Measurements from ENCODE around the gene MALT1.

MALT1 gene

DNA sequence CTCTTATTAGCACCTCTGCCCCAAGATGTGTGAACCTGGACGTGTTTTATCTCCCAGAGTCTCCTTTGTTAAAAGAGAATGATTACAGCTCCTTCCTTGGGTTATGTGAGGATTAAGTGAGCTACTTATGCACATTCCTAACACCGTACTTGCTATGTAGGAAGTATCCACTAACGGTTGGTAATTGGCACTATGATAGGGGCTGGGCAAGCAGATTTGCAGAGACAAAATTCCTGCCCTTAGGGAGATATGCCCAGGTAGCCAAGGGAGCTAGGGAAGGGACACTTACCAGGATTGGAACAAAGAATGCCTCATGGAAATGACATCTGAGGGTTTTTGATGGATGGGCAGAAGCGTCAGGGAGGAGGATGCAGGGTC is 30.8 kb upstream of the MALT1 start:
- TF ChIP-seq SIN3A (IDR thresholded peaks at IDR 0.05; ENCODE audit: borderline replicate concordance, insufficient read depth, low read length) (no peak), TAF1 (IDR thresholded peaks at IDR 0.05; ENCODE audit: borderline replicate concordance, insufficient read depth, low read length) (no peak), REST (IDR thresholded peaks at IDR 0.05; ENCODE audit: insufficient read depth in 1 of 2, low read depth in 2 of 2, low read length in 2 of 2) (no peak), FOXP2 (optimal IDR thresholded peaks at IDR 0.05; ENCODE audit: borderline replicate concordance, extremely low read depth, extremely low read length, insufficient read depth) (no peak), POLR2AphosphoS5 (IDR thresholded peaks at IDR 0.05; ENCODE audit: low read depth, low read length) (no peak)

DNA sequence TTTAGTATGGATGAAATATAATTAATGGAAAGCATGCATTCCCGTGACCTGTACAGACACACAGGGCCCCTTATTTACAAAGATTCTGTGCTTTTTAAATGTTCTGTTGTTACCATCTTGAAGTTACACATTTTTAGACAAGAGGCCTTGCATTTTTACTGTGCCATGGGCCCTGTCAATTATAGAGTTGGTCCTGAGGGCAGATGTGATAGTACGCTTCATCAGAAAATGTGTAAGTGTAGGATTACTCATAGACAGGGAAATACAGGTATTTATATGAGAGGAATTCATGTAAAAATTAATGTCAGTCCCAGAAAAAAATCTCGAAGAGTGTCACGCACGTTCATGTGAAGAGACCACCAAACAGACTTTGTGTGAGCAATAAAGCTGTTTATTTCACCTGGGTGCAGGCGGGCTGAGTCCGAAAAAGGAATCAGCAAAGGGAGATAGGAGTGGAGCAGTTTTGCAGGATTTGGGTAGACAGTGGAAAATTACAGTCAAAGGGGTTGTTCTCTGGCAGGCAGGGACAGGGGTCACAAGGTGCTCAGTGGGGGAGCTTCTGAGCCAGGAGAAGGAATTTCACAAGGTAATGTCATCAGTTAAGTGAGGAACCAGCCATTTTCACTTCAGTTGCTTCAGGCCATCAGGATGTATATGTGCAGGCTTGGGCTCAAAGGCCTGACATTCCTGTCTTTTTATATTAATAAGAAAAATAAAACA is 30.2 kb upstream of the MALT1 start:
- no peak for TF ChIP-seq REST (IDR thresholded peaks at IDR 0.05; ENCODE audit: insufficient read depth in 1 of 2, low read depth in 2 of 2, low read length in 2 of 2)
- TF ChIP-seq FOXP2 (optimal IDR thresholded peaks at IDR 0.05; ENCODE audit: borderline replicate concordance, extremely low read depth, extremely low read length, insufficient read depth): no peak
- TF ChIP-seq POLR2AphosphoS5 (IDR thresholded peaks at IDR 0.05; ENCODE audit: low read depth, low read length): no peak
- no peak for TF ChIP-seq SIN3A (IDR thresholded peaks at IDR 0.05; ENCODE audit: borderline replicate concordance, insufficient read depth, low read length)
- TF ChIP-seq TAF1 (IDR thresholded peaks at IDR 0.05; ENCODE audit: borderline replicate concordance, insufficient read depth, low read length): no peak

GRCh38 chr18:58645398-58645797 is 25.9 kb upstream of the MALT1 start:
- TF ChIP-seq FOXP2 (optimal IDR thresholded peaks at IDR 0.05; ENCODE audit: borderline replicate concordance, extremely low read depth, extremely low read length, insufficient read depth) (no peak), TAF1 (IDR thresholded peaks at IDR 0.05; ENCODE audit: borderline replicate concordance, insufficient read depth, low read length) (no peak), SIN3A (IDR thresholded peaks at IDR 0.05; ENCODE audit: borderline replicate concordance, insufficient read depth, low read length) (no peak), POLR2AphosphoS5 (IDR thresholded peaks at IDR 0.05; ENCODE audit: low read depth, low read length) (no peak), REST (IDR thresholded peaks at IDR 0.05; ENCODE audit: insufficient read depth in 1 of 2, low read depth in 2 of 2, low read length in 2 of 2) (no peak)

DNA sequence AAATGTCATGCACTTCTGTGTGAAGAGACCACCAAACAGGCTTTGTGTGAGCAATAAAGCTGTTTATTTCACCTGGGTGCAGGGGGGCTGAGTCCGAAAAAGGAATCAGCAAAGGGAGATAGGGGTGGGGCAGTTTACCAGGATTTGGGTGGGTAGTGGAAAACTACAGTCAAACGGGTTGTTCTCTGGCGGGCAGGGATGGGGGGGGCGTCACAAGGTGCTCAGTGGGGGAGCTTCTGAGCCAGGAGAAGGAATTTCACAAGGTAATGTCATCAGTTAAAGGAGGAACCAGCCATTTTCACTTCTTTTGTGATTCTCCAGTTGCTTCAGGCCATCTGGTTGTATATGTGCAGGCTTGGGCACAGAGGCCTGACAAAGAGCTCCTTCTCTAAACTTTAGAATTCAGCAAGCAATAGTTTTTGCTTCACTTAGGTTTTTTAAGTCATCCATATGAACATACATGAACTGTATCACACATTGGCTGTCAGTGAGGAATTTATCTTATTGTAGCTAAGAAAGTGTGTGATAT is 24.9 kb upstream of the MALT1 start:
- TF ChIP-seq TAF1 (IDR thresholded peaks at IDR 0.05; ENCODE audit: borderline replicate concordance, insufficient read depth, low read length) (no peak), POLR2AphosphoS5 (IDR thresholded peaks at IDR 0.05; ENCODE audit: low read depth, low read length) (no peak), FOXP2 (optimal IDR thresholded peaks at IDR 0.05; ENCODE audit: borderline replicate concordance, extremely low read depth, extremely low read length, insufficient read depth) (no peak)

DNA sequence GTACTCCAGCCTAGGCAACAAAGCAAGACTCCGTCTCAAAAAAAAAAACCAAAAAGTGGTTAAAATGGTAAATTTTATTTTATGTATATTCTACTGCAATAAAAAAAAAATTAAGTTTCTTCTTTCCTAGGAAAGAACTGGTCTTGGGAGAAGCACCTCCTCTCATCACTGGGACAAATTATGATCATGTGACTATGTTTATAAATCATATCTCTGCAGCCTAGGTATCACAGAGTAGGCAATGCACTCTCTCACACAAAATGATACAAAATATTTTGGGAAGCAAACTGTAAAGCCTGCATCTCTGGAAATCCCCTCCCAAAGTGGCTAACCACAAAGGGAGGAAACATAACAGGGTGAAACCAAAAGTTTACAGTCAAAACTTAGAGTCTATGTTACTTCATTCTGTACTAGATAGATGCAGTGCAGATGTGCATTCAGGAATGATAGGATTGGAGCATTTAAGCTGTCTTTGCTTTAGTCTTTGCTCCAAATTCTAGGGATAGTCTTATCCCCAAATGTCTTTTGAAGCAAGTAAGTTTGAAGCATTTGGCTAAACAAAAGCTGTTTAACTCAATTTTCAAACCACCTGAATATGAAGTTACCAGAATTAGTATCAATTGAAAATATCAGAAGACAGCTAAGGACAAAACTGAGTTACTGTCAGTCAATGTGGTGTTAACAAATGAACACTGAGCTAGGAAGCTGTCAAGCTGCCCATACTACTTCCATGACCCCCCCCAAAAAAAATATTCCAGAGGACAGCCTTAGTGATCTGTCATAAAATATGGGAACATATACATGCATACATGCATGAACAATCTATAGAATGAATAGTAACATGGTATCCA is 21.1 kb upstream of the MALT1 start:
- no peak for TF ChIP-seq REST (IDR thresholded peaks at IDR 0.05; ENCODE audit: insufficient read depth in 1 of 2, low read depth in 2 of 2, low read length in 2 of 2)
- TF ChIP-seq TAF1 (IDR thresholded peaks at IDR 0.05; ENCODE audit: borderline replicate concordance, insufficient read depth, low read length): no peak
- no peak for TF ChIP-seq SIN3A (IDR thresholded peaks at IDR 0.05; ENCODE audit: borderline replicate concordance, insufficient read depth, low read length)
- no peak for TF ChIP-seq FOXP2 (optimal IDR thresholded peaks at IDR 0.05; ENCODE audit: borderline replicate concordance, extremely low read depth, extremely low read length, insufficient read depth)
- no peak for TF ChIP-seq POLR2AphosphoS5 (IDR thresholded peaks at IDR 0.05; ENCODE audit: low read depth, low read length)
